GM19193 (cell line): ENCODE measurements around the gene GABARAPL2.
A peak's percentile ranks its signal among the peaks of the same experiment; 100 is the strongest.

Experiments
- POLR2A ChIP-seq: IDR thresholded peaks from 4 replicates; pipeline ENCODE4 v1.6.1; 2011; ENCODE audit not compliant: insufficient read depth, insufficient read length; ENCODE audit errors: extremely low read depth

GABARAPL2 gene

DNA sequence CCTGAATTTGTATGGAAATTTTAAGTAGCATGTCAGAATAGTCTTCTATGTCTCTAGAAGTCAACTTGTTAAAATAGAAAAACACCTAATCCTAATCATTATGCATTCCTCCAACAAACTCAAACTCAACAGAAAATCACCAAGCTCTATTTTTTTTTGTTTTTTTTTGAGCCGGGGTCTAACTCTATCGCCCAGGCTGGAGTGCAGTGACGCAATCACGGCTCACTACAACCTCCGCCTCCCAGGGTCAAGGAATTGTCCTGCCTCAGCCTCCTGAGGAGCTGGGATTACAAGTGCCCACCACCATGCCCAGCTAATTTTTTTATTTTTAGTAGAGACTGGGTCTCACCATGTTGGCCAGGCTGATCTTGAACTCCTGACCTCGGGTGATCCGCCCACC is 19.9 kb upstream of the GABARAPL2 start:
- TF ChIP-seq POLR2A, result no peak

DNA sequence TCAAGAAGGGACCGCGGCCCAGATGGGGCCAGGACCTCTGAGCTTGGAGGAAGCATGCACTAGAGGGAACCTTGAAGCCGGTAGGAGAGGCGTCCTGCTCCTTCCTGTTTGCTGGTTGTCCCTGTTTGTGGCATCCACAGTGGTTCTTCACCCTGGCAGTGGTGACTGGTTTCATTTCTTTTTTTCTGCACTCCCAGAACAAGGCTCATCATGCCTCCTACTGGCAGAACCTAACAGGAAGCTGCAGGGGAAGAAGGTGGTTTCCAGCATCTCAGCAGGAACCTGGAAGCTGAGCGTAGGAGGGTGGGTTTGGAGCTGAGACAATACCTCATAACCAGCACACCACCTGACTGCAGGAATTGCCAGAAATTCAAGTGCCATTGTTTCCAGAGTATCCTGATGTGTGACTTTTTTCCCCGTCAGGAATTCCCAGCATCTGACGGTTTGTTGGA is 15.9 kb upstream of the GABARAPL2 start:
- TF ChIP-seq POLR2A, result no peak

DNA sequence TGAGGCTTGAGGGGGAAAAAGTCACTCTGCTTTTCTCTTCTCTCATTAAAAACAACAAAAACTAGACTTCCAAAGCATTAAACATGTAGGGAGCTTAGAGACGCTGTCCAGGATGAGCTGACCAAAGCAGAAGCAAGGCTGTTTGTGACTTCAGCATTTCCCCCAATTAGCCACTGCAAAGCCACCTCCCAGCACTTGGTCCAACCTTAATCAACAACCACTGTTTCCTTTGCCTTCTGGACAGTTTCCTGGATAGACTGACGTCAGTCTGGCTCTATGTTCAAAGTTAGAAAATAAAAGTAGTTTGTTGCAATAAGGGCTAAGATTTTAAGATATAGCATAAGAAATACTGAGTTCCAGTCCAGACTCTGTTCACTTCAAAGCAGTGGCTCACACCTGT is 13.2 kb upstream of the GABARAPL2 start:
- no peak for TF ChIP-seq POLR2A

DNA sequence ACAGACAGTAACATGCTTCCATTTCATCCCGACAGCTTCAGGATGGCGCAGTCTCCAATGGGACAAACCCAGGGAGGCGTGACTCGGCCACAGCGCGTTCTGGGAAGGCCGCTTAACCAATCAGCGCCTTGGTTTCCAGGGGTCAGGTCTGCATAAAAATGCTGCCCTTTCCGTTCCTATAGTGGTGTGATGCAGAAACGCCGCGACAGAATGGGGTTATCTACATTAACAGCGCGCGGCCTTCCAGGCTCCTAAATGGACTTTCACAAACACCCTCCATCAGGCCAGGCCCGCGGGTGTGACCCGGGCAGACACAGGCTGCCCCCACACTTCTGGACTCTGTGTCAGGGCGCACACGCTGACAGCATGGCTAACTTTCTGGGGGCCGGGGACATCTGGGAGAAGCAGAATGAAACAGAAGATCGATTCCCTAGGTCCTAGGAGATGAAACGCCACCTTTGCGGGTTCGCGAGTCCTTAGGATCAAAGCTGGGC is 10.9 kb upstream of the GABARAPL2 start:
- no peak for TF ChIP-seq POLR2A

DNA sequence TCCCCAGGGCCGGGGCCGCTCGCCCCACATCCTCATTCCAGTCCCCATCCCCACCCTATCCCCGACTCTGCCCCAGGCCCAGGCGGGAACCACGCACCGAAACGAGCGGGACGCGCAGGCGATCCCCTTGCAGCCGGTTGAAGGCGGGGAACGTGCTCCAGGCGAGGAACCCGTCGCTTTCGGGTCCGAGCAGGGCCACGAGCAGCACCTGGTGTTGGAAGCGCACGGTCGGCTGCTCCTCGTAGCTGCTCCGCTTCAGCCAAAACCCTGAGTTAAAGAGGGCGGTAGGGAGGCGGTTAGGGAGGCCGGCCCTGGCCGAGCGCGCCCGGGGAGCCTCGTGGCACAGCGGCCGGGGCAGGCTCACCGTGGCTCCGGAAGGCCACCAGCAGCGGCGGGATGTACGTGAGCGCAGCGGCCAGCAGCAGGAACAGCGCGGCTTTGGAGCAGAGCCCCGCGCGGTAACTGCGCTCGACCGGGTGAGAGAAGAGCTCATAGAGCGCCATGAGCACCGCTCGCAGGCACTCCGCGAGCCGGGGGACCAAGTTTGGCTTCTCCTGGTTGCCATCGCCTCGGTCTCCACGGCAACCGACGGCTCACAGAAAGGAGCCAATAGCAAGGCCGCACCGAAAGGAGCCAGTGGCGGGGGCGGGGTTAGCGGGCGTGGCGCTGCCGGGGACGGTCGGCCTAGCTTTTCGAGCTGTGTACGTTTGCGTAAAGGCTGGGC is 10.3 kb upstream of the GABARAPL2 start, which contains the start of gene TMEM231:
Gene TMEM231, minus strand, starts transcription at position 546 of the 724 bp plus-strand sequence. Its CDS starts 43 bp downstream, at position 503.
- TF ChIP-seq POLR2A, result peak; percentile 58

DNA sequence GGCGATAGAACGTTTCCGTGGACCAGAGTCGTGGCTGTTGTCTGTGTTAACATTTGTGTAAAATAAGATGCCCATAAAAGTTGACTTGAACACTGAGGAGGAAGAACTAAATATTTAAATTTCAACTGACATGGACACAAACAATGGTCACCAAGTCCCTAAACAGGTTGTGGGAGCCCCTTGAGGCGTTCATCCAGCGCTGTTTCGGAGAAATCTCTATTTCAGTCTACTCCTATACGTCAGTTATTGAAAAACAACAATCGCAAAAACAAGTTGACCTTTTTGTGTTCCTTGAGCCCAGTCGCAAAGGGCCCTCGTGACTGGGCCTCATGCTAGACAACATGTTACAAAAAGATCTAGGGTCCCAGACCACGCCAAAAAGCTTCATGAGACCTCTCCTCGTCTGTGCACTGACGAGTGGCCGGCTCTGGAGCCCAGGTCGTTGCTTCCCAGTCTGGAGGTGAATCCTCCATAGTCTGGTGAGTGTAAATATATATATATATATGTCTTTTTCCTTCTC is 9.7 kb upstream of the GABARAPL2 start:
- TF ChIP-seq POLR2A, result no peak

DNA sequence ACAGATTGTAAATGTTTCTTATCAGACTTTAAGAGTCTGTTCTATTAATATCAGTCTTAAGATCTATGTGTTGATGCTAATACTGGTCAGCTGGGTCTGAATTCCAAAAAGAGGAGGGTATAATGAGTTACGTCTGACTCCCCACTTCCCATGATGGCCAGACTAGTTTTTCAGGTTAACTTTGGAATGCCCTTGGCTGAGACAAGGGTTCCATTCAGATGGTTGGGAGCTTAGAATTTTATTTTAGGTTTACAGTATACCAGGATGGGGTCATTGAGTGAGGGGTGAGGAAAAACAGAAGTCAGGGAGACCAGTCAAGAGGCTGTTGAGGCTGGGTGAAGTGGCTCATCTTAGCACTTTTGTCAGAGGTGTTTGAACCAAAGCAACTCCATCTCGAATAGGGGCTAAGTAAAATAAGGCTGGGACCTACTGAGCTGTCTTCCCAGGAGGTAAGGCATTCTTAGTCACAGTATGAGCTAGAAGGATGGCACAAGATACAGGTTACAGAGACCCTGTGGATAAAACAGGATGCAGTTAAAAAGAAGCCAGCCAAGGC is 7.3 kb upstream of the GABARAPL2 start:
- TF ChIP-seq POLR2A, result no peak

DNA sequence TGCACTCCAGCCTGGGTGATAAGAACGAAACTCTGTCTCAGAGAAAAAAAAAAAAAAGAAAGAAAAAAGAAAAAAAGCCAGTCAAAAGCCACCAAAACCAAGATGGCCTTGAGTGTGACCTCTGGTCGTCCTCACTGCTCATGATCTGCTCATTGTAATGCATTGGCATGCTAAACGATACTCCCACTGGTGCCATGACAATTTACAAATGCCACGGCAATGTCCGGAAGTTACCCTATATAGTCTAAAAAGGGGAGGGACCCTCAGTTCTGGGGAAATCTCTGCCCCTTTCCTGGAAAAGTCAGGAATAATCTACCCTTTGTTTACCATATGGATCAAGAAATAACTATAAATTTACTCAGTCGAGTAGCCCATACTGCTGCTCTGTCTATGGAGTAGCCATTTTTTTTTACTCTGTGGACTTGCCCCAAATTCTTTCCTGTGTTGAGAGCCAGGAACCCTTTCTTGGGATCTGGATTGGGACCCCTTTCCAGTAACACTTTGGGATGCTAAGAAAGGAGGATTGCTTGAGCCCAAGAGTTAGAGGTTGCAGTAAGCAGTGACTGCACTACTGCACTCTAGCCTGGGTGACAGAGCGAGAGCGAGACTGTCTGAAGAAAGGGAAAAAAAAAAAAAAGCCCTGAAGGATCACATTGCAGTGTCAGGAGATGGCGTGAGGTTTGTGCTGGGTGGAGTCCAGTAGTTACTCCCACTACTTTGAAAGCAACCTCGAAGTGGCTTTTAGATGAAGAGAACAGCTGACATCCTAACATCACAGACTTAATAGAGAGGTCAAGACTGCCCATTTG is 6.4 kb upstream of the GABARAPL2 start:
- TF ChIP-seq POLR2A, result no peak

DNA sequence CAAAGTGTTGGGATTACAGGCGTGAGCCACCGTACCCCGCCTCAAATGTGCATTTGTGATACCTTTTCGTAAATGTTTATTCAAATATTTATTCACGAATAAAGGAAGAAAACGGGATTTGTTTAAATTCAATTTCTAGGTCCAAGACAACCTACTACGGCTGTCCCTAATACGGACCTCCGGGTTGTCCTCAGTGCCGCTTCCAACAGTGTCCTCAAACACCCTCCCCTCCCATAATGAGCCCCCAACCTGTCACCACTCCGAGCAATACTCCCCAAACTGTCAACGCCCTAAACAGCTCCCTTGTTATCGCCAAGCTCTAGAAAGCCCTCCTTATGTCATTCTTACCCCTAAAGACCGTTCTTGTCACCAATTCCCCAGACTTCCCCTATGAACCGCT is 539 bp upstream of the GABARAPL2 start:
- TF ChIP-seq POLR2A, result no peak

DNA sequence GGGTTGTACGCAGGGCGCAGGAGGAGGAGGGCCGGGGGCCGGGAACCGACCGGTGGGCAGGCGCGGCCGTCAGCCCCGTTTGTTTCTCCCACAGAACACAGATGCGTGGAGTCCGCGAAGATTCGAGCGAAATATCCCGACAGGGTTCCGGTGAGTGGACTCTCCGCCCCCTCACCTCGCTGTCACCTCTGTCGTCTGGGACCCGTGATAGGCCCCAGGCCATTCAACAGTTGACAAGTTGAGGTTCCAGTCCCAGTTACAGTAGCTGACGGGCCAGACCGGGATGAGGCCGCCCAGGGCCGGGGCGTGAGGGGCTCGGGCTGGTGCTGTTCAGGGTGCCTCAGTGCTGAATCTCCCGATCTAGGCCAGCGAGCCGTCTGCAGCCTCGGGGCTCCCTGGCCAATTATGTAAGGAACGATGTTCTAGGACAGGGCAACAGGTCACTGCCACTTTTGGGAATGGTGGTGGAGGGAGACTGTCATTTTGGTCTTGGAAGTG is 628 bp downstream of the GABARAPL2 start:
- no peak for TF ChIP-seq POLR2A

DNA sequence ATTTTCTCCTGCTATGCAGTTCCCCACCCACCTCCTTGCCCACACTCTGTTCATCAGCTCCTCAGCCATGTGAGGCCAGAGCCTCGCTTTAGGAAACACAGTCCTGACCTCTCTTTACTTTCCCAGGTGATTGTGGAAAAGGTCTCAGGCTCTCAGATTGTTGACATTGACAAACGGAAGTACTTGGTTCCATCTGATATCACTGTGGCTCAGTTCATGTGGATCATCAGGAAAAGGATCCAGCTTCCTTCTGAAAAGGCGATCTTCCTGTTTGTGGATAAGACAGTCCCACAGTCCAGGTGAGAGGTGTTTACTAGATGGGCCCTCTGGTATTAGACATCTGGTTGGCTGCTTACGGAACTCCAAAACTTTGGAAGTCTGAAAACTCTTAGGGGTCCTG is 1.7 kb downstream of the GABARAPL2 start:
- TF ChIP-seq POLR2A, result no peak

DNA sequence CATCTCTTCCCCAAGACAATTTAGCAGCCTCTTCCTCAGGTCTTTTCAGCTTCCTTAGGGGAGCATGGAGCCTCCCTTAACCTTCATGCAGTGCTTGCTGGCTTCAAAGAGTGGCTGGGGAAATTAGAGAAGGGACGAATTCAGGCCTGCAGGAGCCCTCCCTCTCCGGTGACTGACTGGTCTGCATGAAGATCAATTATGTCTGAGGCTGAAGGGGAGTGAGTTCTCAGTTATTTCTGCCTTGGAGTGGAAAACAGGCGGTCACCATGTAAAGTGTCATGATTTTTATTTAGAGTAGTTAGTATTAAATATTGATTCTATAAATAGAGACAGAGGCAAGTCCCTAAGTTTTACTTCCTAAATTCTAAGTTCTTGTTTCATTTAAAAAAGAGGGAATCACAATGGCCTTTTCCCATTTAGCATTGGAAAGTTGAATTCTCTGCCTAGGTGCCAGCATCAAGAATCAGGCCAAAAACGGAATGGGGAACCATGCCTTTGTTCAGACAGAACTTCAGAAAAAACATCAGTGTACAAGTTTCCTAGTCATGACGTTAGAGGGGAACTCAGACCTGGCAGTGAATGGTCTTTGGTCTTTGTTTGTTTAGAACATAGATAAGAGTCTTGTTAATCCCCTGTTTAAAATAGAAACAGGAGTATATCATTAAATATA is 4.4 kb downstream of the GABARAPL2 start:
- no peak for TF ChIP-seq POLR2A

DNA sequence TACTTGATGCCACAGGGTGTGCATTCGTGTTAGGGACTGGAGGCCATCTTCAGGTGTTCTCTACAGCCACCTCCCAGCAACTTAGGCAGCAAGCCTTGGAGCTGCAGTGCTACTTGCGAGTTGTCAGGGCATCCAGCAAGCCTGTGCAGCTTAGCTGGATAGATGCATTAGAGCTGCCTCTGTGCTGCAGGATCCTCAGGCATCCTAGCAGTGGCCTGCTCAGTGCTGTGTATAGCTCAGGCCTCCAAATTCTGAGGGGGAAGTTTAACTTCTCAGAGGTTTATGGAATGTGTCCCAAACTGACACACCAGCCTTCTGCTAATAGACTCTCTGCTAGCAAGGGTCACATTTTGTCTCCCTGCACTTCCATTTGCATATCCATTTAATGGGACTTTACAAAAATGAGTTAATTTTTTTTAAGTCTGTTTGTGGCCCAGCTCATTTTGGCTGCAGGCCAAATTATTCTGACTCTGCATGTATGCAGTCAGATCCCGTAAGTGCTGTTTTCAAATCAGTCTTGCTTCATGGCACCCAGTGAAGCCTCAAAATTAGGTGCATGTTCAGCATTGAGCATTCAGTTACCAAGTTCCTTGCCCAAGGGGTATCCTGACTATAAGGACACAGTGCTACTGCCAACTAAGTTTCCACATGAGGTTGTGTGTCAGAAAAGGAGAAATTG is 6.8 kb downstream of the GABARAPL2 start:
- TF ChIP-seq POLR2A, result no peak

DNA sequence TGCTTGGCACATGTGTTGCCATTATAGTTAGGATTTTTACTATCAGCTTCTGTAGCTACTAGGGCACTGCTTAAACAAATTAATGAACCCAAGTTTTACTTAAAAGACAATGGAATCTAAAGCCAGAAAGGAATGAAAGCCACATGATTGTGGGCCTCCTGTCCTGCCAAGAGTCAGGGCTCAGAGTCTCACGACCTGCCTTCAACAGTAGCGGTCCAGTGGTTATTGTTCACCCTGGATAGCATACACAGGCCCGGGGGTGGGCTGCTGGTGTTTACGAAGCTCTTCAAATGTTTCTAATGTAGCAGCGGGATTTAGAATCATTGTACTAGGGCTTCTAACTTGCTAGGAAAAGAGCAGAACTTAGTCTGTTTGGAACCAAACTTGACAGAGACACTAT is 7.8 kb downstream of the GABARAPL2 start:
- no peak for TF ChIP-seq POLR2A
